ENCODE results near the gene NKAIN4.

The NKAIN4 gene

DNA sequence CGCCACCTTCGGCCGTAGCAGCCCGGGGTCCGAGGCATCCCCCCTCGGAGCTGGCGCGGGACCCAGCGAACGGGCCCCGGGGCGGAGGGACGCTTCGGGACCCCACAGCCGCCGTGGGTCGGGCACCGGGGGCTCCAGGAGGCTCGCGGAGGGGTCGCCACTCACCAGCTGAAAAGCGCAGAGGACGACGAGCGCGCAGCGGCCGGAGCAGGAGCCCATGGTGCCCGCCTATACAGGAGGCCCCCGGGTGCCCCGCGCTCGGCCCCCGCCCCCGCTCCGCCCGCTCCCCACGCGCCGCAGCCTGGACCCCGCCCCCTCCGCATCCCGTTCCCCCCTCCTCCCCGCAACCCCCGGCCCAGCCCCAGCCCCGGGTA is at the start of gene NKAIN4:
TSS of gene NKAIN4 (minus strand) at position 232 of the 374 bp plus-strand sequence. CDS start at position 219, 13 bp downstream.
- in situ Hi-C loops (cut with MboI; ENCODE audit: low sequenced_read_pairs) = no loop called here
- peaks cover 61% of the 10 kb centered on the region for H3K27me3 ChIP-seq (ENCODE audit: low read depth)
- H3K9me3 ChIP-seq = no peaks in the 10 kb centered on the region
- no peak for DNase-seq (ENCODE audit: low spot score in 2 of 2)
- no peaks in the 10 kb centered on the region for H3K36me3 ChIP-seq (replicated peaks)
- H3K4me3 ChIP-seq = no peak within 1 kb of the TSS
- H3K4me1 ChIP-seq = no peaks in the 10 kb centered on the region

DNA sequence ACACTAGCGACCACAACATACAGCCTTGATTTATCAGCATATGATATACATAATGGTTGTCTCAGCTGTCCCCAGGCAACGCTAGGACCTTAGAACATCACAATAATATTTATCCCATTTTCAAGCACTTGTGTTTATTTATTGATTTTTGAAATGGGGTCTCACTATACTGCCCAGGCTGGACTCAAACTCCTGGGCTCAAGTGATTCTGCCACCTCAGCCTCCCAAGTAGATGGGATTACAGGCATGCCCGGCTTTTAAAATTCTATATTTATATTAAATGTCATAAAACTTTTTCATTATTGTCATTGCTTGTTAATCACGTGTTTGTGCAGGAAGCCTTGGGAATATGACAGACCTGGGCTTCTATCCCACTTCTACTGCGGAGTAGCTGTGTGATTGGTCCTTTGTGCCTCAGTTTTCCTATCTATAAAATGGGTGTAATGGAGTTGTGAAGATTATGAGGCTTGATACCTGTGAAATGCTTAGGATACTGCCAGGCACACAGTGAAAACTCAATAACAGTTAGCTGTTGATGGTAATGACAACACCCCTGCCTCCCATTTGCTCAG is 48.9 kb upstream of the NKAIN4 start:
- H3K4me3 ChIP-seq = no peak overlapping the region
- no peaks in the 10 kb centered on the region for H3K4me1 ChIP-seq
- H3K9me3 ChIP-seq = no peaks in the 10 kb centered on the region
- in situ Hi-C loops (cut with MboI; ENCODE audit: low sequenced_read_pairs) = no loop called here
- peaks cover 23% of the 10 kb centered on the region for H3K27me3 ChIP-seq (ENCODE audit: low read depth)
- DNase-seq (ENCODE audit: low spot score in 2 of 2) = no peak
- no peaks in the 10 kb centered on the region for H3K36me3 ChIP-seq (replicated peaks)

DNA sequence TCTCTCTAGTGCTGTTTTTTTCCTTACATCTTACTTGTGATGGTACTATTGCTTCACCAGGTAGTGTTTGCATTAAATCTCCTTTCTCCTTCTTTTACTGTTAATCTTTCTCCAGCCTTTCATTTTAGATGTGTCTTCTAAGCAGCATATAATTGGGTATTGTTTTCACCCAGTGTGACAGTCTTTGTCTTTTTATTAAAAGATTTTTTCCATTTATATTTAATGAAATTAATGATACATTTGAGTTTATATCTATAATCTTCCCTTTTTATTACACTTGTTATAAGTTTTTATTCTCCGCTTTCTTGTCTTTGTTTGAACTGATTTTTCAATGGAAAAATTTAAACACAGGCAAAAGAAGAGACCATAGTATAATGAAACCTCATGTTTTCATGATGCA is 47.4 kb upstream of the NKAIN4 start:
- DNase-seq (ENCODE audit: low spot score in 2 of 2) = no peak
- in situ Hi-C loops (cut with MboI; ENCODE audit: low sequenced_read_pairs) = no loop called here
- Histone ChIP-seq H3K4me1 (no peaks in the 10 kb centered on the region), H3K4me3 (no peak overlapping the region), H3K27me3 (ENCODE audit: low read depth) (peaks cover 28% of the 10 kb centered on the region), H3K9me3 (no peaks in the 10 kb centered on the region), H3K36me3 (replicated peaks) (no peaks in the 10 kb centered on the region)

DNA sequence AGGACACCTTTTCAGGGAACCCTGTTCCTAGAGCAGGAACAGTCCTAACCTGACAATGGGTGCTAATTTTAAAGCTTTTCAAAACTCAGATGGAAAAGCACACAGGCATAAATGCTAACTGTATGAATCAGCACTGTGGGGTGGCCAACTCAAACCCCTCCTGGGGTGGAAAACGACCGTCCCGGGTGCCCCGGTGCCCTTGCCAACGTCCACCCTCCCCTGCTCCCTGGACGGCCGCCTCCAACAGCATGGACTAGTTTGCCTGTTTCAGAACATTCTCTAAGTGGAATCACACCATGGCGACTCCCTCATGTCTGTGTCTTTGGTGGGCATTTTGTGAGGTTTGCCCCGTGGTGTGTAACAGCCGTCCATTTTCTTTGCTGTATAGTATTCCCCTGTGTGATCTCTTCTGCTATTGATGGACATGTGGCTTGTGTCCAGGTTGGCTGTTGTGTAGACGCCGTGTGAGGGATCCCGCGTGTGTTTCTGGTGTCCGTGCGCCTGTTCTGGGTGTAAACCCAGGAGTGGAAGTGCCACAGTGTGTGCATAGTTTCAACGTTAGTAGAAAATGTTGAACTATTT is 44.6 kb upstream of the NKAIN4 start:
- H3K4me3 ChIP-seq = no peak overlapping the region
- in situ Hi-C loops (cut with MboI; ENCODE audit: low sequenced_read_pairs) = no loop called here
- H3K36me3 ChIP-seq (replicated peaks) = no peaks in the 10 kb centered on the region
- DNase-seq (ENCODE audit: low spot score in 2 of 2) = no peak
- no peaks in the 10 kb centered on the region for H3K9me3 ChIP-seq
- peaks cover 48% of the 10 kb centered on the region for H3K27me3 ChIP-seq (ENCODE audit: low read depth)
- H3K4me1 ChIP-seq = no peaks in the 10 kb centered on the region

DNA sequence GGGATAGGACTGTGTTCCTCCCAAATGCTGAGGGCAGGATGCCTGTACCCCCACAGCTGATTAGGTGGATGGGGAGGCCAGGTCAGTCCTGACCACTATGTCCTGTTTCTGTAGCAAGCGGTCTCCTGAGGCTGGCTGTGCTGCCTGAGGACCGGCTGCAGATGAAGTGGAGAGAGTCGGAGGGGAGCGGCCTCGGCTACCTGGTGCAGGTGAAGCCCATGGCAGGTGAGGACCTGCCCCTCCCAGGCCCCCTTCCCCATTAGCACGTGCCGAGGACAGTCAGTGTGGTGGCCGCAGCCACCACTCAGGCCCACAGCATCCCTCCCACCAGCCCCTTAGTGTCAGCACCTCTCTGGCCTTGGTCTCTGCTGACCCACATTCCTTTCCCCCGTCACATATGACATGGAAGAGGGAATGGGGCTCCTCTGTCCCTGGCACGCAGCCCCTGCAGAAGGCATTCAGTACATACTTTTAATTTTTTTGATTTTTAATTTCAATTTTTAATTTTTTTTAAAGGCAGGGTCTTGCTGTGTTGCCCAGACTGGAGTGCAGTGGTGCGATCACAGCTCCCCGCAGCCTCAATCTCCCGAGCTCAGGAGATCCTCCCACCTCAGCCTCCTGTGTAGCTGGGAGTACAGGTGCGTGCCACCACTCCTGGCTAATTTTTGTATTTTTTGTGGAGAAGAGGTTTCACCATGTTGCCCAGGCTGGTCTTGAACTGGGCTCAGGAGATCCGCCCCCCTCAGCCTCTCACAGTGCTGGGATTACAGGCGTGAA is 43.7 kb upstream of the NKAIN4 start:
- peaks cover 48% of the 10 kb centered on the region for H3K27me3 ChIP-seq (ENCODE audit: low read depth)
- H3K36me3 ChIP-seq (replicated peaks) = no peaks in the 10 kb centered on the region
- no peak for DNase-seq (ENCODE audit: low spot score in 2 of 2)
- no peaks in the 10 kb centered on the region for H3K4me1 ChIP-seq
- H3K9me3 ChIP-seq = no peaks in the 10 kb centered on the region
- in situ Hi-C loops (cut with MboI; ENCODE audit: low sequenced_read_pairs) = no loop called here
- H3K4me3 ChIP-seq = no peak overlapping the region

DNA sequence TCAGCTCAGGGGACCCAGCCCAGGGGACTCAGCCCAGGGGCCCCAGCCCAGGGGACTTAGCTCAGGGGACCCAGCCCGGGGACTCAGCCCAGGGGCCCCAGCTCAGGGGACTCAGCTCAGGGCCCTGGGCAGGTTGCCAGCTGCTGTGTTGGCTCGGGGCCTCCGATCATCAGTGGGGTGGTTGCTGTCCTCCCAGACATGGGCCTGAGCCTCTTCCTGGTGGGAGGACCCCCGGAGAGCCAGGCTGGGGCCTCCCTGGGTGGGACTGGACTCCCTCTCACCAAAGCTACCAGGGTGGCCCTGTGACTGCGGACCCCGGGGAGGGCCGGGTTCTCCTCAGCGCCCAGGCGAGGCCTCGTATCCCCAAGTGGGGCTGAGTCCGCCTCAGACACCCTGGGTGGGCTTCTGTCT is 43.1 kb upstream of the NKAIN4 start:
- no peaks in the 10 kb centered on the region for H3K4me1 ChIP-seq
- no peaks in the 10 kb centered on the region for H3K36me3 ChIP-seq (replicated peaks)
- no peak overlapping the region for H3K4me3 ChIP-seq
- in situ Hi-C loops (cut with MboI; ENCODE audit: low sequenced_read_pairs) = no loop called here
- DNase-seq (ENCODE audit: low spot score in 2 of 2) = no peak
- H3K27me3 ChIP-seq (ENCODE audit: low read depth) = peaks cover 48% of the 10 kb centered on the region
- no peaks in the 10 kb centered on the region for H3K9me3 ChIP-seq

DNA sequence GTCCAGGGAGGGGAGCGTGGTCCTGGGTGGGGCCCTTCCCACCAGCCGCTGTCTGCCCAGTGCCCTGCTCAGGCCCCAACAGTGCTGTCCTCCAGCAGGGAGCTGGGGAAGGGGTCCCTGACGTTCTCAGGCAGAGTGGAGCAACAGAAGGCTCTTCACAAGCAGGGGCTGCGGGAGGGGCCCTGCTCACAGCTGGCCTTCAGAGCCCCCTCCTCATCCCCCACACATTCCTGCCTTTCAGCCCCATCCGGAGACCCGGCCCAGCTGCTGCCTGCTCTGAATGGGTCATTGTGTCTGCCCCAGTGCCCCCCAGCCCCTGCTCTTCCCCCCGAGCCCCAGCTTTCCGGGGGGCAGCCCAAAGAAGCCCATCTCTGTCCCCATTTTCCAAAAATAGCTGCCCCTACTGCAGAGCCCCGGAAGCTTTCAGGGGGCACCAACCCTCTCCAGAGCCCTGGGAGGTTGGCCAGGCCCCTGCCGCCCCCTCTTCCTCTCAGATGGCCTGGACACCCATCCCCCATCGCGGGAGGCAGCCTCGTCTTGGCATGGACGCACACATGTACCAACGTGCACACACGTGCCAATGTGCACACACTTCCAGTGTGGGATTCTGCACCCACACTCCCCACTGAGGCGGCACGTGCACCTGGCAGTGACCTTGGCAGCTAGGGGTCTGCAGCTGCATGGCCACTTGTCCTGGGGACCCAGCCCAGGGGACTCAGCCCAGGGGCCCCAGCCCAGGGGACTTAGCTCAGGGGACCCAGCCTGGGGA is 42.5 kb upstream of the NKAIN4 start:
- H3K27me3 ChIP-seq (ENCODE audit: low read depth) = peaks cover 48% of the 10 kb centered on the region
- H3K9me3 ChIP-seq = no peaks in the 10 kb centered on the region
- no peaks in the 10 kb centered on the region for H3K36me3 ChIP-seq (replicated peaks)
- H3K4me1 ChIP-seq = no peaks in the 10 kb centered on the region
- no peak overlapping the region for H3K4me3 ChIP-seq
- in situ Hi-C loops (cut with MboI; ENCODE audit: low sequenced_read_pairs) = no loop called here
- no peak for DNase-seq (ENCODE audit: low spot score in 2 of 2)

DNA sequence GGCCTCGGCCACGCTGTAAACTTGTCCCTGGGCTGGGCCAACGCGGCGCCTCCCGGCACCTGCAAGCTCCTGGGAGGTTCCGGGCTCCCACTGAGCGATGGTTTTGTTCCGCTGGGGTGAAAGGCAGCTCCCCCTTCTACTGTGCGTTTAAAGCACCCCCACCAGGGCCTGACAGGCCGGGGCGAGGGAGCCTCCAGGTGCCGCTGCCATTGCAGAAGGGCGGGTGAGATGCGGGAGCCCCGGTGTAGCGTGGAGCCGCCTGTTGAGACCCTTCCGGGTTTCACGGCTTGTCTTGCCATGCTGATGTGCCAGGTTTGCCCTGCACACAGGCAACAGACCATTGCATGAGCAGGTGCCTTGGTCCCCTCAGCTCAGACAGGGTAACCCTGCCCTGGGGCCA is 41.6 kb upstream of the NKAIN4 start:
- Histone ChIP-seq H3K4me3 (no peak overlapping the region), H3K9me3 (no peaks in the 10 kb centered on the region), H3K36me3 (replicated peaks) (no peaks in the 10 kb centered on the region), H3K4me1 (no peaks in the 10 kb centered on the region; the same call in 1 of the 2 replicates), H3K27me3 (ENCODE audit: low read depth) (peaks cover 42% of the 10 kb centered on the region)
- in situ Hi-C loops (cut with MboI; ENCODE audit: low sequenced_read_pairs) = no loop called here
- no peak for DNase-seq (ENCODE audit: low spot score in 2 of 2)

DNA sequence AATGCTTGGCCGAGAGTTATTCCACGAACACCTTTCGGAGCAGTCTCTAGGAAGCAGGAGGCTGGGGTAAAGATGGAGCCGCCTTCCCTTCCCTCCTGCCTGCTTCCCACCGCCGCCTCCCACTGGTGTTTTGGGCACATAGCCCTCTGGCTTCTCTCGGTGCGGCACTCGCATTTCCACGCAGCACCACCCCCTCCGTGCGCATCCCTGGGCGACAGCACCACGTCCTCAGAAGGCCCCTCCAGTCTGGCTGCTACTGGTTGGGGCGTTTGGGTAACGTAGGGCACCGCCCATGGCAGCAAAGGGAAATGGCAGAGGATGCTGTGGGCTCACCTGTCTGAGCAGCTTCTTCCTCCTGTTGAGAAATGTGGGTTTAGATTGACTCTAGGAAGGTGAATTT is 41.2 kb upstream of the NKAIN4 start:
- DNase-seq (ENCODE audit: low spot score in 2 of 2) = no peak
- no peaks in the 10 kb centered on the region for H3K9me3 ChIP-seq
- no peak overlapping the region for H3K4me3 ChIP-seq
- H3K4me1 ChIP-seq = no peaks in the 10 kb centered on the region; the same call in 1 of the 2 replicates
- in situ Hi-C loops (cut with MboI; ENCODE audit: low sequenced_read_pairs) = no loop called here
- H3K27me3 ChIP-seq (ENCODE audit: low read depth) = peaks cover 40% of the 10 kb centered on the region
- H3K36me3 ChIP-seq (replicated peaks) = no peaks in the 10 kb centered on the region

DNA sequence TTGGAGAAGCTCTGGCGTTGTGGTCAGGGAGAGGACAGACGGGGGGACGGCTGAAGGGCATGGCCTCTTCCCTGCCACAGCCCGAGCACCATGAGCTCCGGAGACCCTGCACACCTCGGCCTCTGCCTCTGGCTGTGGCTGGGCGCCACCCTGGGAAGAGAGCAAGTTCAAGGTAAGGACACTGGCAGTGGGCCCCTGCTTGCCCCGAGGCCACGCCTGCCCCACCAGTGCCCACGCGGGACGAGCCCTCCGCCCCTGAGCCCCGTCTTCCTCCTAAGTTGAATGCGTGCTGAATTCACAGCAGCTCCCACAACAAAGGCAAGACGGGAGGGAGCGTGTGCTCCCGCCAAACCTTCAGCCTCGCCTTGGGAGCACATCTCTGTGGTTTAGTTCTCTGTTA is 40.8 kb upstream of the NKAIN4 start:
- Histone ChIP-seq H3K36me3 (replicated peaks) (no peaks in the 10 kb centered on the region), H3K4me3 (no peak overlapping the region), H3K9me3 (no peaks in the 10 kb centered on the region), H3K27me3 (ENCODE audit: low read depth) (peaks cover 40% of the 10 kb centered on the region), H3K4me1 (no peaks in the 10 kb centered on the region; the same call in 1 of the 2 replicates)
- in situ Hi-C loops (cut with MboI; ENCODE audit: low sequenced_read_pairs) = no loop called here
- DNase-seq (ENCODE audit: low spot score in 2 of 2) = no peak

DNA sequence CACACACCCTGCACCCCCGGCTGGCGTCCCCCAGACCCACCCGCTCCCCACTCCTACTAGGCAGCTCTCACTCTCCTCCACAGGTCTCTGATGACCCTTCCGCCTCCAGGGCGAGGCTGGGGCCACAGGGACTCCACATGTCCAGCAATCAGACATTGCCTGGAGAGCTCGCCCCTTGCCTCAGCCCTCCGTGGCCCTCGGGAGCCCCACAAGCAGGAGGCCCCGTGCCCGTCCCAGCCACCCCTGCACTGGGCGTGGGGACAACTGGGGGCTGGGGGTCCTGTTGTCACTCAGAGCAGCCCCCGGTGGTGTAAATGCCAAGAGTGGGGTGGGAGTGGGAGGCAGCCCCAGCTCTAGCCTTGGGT is 40.3 kb upstream of the NKAIN4 start:
- Histone ChIP-seq H3K4me1 (no peaks in the 10 kb centered on the region; the same call in 1 of the 2 replicates), H3K9me3 (no peaks in the 10 kb centered on the region), H3K27me3 (ENCODE audit: low read depth) (peaks cover 40% of the 10 kb centered on the region), H3K36me3 (replicated peaks) (no peaks in the 10 kb centered on the region; the same call in 1 of the 2 replicates), H3K4me3 (no peak overlapping the region)
- in situ Hi-C loops (cut with MboI; ENCODE audit: low sequenced_read_pairs) = no loop called here
- no peak for DNase-seq (ENCODE audit: low spot score in 2 of 2)

DNA sequence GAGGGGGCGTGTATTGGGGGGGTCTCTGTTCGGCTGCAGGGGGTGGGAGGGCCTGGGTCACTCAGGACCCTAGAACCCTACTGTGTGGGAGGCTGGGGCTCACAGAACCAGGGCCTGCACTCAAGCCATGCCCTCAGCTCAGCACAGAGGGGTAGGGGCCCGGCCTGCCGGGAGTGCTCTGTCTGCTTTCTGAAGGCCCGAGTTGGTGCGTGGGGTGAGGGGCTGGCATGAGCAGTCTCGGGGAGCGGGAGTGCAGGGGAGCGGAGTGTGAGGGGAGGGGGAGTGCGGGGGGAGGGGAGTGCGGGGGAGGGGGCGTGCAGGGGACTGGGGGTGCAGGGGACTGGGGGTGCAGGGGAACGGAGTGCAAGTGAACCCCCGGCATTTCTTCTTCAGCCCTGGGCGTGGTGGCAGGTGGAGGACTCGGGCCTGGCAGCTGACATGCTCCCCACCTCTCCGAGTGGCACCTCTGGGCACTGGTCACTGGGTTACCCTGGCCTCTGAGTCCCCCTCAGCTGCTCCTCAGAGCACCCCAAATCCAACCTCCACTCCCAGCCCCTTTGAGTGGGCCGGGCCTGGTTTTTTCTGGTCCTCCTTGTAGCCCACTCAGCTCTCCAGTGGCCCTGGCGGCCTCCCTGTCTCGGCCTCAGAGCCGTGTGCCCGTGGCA is 39.7 kb upstream of the NKAIN4 start:
- Histone ChIP-seq H3K36me3 (replicated peaks) (peaks cover 2% of the 10 kb centered on the region), H3K9me3 (no peaks in the 10 kb centered on the region), H3K4me1 (no peaks in the 10 kb centered on the region; the same call in 1 of the 2 replicates), H3K27me3 (ENCODE audit: low read depth) (peaks cover 37% of the 10 kb centered on the region), H3K4me3 (no peak overlapping the region)
- DNase-seq (ENCODE audit: low spot score in 2 of 2) = no peak
- in situ Hi-C loops (cut with MboI; ENCODE audit: low sequenced_read_pairs) = no loop called here

DNA sequence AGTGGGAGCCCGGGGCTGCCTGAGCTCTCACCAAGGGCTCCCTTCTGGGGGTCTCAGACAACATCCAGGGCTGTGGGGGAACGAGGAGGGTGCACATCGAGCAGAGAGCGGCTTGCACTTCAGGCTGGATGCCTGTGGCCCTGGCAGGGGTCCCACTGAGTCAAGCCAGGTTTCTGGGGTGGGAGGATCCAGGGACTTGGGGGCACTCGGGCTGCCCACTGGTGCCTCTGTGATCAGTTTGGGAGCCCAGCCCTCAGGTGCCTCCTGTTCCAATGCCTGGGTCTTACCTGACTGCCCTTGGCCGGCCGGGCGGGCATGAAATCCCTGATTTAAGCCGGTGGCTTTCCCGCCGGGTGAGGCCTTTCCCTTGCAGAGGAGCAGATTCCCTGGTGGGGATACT is 39.2 kb upstream of the NKAIN4 start:
- Histone ChIP-seq H3K27me3 (ENCODE audit: low read depth) (peaks cover 31% of the 10 kb centered on the region), H3K4me1 (no peaks in the 10 kb centered on the region; the same call in 1 of the 2 replicates), H3K36me3 (replicated peaks) (peaks cover 5% of the 10 kb centered on the region), H3K4me3 (no peak overlapping the region), H3K9me3 (no peaks in the 10 kb centered on the region)
- DNase-seq (ENCODE audit: low spot score in 2 of 2) = no peak
- in situ Hi-C loops (cut with MboI; ENCODE audit: low sequenced_read_pairs) = no loop called here

Measured in HAP-1 (cell line).